Muscle of leg (tissue), 11 donors: ENCODE results near the gene HERC5. TPM values are rescaled to one million over a fixed set of nuclear protein-coding genes. Genes with fewer than 3 reads are reported as not detected.
"Not testable (repeated sequence)": the region's sequence is repeated elsewhere in the genome, so short reads cannot be mapped to it uniquely, and the experiment has no call there.

Experiments
- DNase-seq: peaks from one replicate; pipeline ENCODE4 v3.0.0; 2013
- H3K27ac ChIP-seq: one replicate; pipeline ENCODE4 v1.5.1; 2013; ENCODE audit warnings: mild to moderate bottlenecking, low read length, control low read depth
- H3K27me3 ChIP-seq: one replicate; pipeline ENCODE4 v1.6.1; 2013; ENCODE audit warnings: low read length; ENCODE audit not compliant: control insufficient read depth, insufficient read depth
- H3K36me3 ChIP-seq: one replicate; pipeline ENCODE4 v1.6.1; 2013; ENCODE audit warnings: low read length; ENCODE audit not compliant: control insufficient read depth, insufficient read depth
- H3K4me1 ChIP-seq: one replicate; pipeline ENCODE4 v1.6.1; 2013; ENCODE audit warnings: low read length; ENCODE audit not compliant: control insufficient read depth, insufficient read depth
- H3K4me3 ChIP-seq: one replicate; pipeline ENCODE4 v1.5.1; 2013; ENCODE audit warnings: low read length, control low read depth
- H3K9me3 ChIP-seq: replicated peaks from 2 replicates; pipeline ENCODE4 v1.6.1; 2013; ENCODE audit warnings: low read depth, low read length; ENCODE audit not compliant: control insufficient read depth
- WGBS: methylation state at CpG from one replicate; pipeline ENCODE4 v1.1.5; 2013; ENCODE audit warnings: missing lambda C conversion rate; ENCODE audit not compliant: insufficient coverage; 5-methylcytosine and 5-hydroxymethylcytosine counted together
- polyA plus RNA-seq, 8 donors: library from polyadenylated mRNA; unstranded; fragments of 120-200 nt; gene quantifications; one replicate each; pipeline versions ENCODE4 v1.2.1 to v1.2.3, GENCODE V29; 2013; ENCODE audit warnings: inconsistent platforms in 1 of 8, low replicate concordance in 1 of 8; ENCODE audit not compliant: insufficient read length in 8 of 8, insufficient read depth in 1 of 8
- total RNA-seq: library from RNA; stranded (reverse); fragments of 120-200 nt; gene quantifications from one replicate; pipeline ENCODE4 v1.2.4, GENCODE V29; 2013

The HERC5 gene
- total and polyA plus RNA-seq, 9 donors = 1.3 to 2.1 (median 1.8) TPM

DNA sequence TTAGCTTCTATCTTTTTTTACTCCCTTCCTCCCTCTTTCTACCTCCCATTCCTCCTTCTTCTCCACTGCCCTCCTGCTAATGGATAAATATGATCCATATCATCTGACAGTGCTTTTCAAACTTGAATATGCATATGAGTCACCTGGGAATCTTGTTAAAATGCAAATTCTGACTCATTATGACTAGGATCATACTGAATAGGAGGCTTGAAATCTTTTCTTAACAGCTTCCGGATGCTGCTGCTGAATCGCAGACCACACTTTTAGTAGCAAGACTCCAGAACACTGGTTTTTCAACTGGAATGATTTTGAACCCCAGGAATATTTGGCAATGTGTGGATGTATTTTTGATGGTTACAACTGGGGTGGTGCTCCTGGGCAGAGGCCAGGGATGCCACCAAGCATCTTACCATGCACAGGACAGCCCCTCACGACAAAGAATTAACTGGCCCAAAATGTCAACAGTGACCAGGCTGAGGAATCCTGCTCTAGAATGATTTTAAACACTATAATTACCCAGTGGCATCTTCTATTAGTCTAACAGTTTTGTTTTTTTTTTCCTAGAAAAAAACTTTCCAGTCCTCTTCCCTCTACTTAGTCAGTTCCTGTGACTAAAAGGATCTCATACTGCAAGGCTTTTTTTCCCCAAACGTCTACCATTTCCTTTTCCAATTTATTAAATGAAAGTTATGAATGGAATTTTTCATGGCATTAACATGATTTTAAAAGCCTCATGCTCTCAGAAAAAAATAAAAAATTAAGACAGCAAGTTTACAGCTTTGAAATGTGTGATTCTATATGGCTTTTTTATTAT, 77.2 kb downstream of the HERC5 start:
- H3K27ac ChIP-seq = no peak overlapping the region
- DNase-seq = no peak
- H3K27me3 ChIP-seq = no peaks in the 10 kb centered on the region
- H3K4me3 ChIP-seq = no peak overlapping the region
- WGBS = no CpG with 5 or more reads among the region's 4 CpGs
- H3K4me1 ChIP-seq = no peaks in the 10 kb centered on the region
- H3K9me3 ChIP-seq = no peaks in the 10 kb centered on the region
- no peaks in the 10 kb centered on the region for H3K36me3 ChIP-seq

DNA sequence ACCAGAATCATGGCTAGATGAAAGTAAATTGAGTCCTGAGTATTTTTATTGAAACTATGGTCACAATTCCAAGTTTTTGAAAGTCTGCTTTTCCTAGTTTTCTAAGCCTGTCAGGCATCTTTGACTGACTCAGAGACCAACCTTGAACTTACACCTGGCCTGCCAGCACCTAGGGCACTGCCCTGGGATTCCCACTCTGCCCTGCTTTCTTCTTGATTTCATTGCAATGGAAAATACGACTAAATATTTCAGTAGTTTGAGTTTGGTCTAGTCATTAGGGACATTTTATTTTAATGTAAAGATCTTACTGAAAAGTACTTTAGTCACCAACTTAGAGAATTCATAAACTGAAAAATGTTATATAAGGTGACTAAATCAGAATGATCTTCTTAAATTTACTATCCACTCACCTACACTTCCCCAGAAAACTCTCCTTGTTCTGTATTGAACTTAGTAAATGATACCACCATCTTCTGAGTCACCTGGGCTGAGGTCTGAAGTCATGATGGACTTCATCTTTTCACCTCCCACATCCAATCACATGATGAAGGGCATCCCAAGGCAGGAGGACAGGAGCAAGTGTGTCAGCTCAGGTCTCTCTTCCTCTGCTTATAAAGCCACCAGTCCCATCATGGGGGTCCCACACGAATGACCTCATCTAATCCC, 78.3 kb downstream of the HERC5 start:
- DNase-seq = no peak
- Histone ChIP-seq H3K27me3 (no peaks in the 10 kb centered on the region), H3K9me3 (no peaks in the 10 kb centered on the region), H3K27ac (no peak overlapping the region), H3K4me1 (no peaks in the 10 kb centered on the region), H3K36me3 (no peaks in the 10 kb centered on the region), H3K4me3 (no peak overlapping the region)
- WGBS = no CpG with 5 or more reads among the region's 2 CpGs

DNA sequence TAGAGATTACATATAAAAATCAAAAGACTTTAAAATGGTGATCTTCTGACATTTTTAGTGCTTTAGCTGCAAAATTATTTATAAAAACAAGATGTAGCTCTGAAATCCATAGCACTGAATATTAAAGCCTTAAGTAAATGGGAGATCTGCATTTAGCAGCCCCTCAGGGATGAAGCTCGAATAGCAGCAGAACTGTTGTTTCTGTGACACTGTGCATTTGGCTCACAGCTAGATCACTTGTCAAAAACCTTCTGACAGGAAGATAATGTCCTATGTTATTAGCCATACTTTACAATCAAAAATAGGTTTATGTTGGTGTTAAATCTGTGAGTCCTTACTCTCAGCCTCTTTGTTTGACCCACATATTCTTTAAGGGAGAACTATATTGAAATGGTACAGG, 80.8 kb downstream of the HERC5 start:
- Histone ChIP-seq H3K36me3 (no peaks in the 10 kb centered on the region), H3K27me3 (no peaks in the 10 kb centered on the region), H3K4me1 (no peaks in the 10 kb centered on the region), H3K9me3 (no peaks in the 10 kb centered on the region), H3K27ac (no peak overlapping the region), H3K4me3 (no peak overlapping the region)
- no CpG with 5 or more reads among the region's 1 CpG for WGBS
- no peak for DNase-seq

DNA sequence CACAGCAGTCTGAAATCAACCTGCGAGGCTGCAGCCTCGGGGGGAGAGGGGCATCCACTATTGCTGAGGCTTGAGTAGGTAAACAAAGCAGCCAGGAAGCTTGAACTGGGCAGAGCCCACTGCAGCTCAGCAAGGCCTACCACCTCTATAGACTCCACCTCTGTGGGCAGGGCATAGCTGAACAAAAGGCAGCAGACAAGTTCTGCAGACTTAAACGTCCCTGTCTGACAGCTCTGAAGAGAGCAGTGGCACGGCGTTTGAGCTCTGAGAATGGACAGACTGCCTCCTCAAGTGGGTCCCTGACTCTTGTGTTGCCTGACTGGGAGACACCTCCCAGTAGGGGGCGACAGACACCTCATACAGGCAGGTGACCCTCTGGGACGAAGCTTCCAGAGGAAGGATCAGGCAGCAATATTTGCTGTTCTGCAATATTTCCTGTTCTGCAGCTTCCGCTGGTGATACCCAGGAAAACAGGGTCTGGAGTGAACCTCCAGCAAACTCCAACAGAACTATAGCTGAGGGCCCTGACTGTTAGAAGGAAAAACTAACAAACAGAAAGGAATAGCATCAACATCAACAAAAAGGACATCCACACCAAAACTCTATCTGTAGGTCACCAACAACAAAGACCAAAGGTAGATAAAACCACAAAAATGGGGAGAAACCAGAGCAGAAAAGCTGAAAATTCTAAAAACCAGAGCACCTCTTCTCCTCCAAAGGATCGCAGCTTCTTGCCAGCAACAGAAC, 82.6 kb downstream of the HERC5 start:
- not testable (repeated sequence) for H3K27me3 ChIP-seq, H3K4me1 ChIP-seq, H3K36me3 ChIP-seq, H3K9me3 ChIP-seq, H3K4me3 ChIP-seq, H3K27ac ChIP-seq
- WGBS = 13% methylated on average over 5 of the region's 9 CpGs
- DNase-seq = peak; percentile 14

DNA sequence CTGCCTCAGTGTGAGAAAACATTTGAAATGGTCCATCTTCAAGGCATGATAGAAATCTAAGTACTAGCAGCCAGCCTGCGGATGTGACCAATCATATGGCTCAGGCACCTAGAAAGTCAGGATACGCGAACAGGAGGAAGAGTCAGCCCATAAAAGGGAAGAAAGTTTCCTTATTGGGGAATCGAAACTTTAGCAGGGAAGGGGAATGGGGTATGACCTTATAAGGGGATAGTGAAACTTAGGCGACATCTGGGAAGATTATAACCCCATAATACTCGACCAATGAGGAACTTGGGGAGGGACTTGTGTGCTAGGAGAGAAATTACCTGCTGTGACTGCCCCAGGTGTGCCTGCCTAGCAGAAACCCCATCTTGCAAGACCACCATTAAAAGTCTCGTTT, 92.9 kb downstream of the HERC5 start:
- Histone ChIP-seq H3K27me3 (no peaks in the 10 kb centered on the region), H3K36me3 (no peaks in the 10 kb centered on the region), H3K9me3 (no peaks in the 10 kb centered on the region), H3K4me3 (no peak overlapping the region), H3K4me1 (no peaks in the 10 kb centered on the region), H3K27ac (no peak overlapping the region)
- 96% methylated on average over 3 of the region's 7 CpGs for WGBS
- DNase-seq = no peak

Other genes starting within 250 kb of the HERC5 start
- 22.5 TPM for gene PPM1K, start 172.6 kb upstream of the HERC5 start, total RNA-seq
- gene PPM1K, start 172.6 kb upstream of the HERC5 start, polyA plus RNA-seq = 10 to 100 TPM; 10.9 to 17.4 (median 14.8) TPM
- 1.3 TPM for gene HERC6, start 78.3 kb upstream of the HERC5 start, total RNA-seq
- 1 to 10 TPM in 4 of 8 donors, under 1 TPM in 4; 0.77 to 2.3 (median 1.1) TPM for gene HERC6, start 78.3 kb upstream of the HERC5 start, polyA plus RNA-seq
- 70.4 TPM for gene PYURF, start 66.7 kb downstream of the HERC5 start, total RNA-seq
- gene PYURF, start 66.7 kb downstream of the HERC5 start, polyA plus RNA-seq = 10 to 100 TPM; 62.7 to 80.8 (median 70.7) TPM
- 9.1 TPM for gene HERC3, start 135.4 kb downstream of the HERC5 start, total RNA-seq
- gene HERC3, start 135.4 kb downstream of the HERC5 start, polyA plus RNA-seq = 10 to 100 TPM in 7 of 8 donors, 1 to 10 TPM in 1; 9.7 to 14.7 (median 12.8) TPM
- gene NAP1L5, start 240.7 kb downstream of the HERC5 start, total RNA-seq = 6.0 TPM
- gene NAP1L5, start 240.7 kb downstream of the HERC5 start, polyA plus RNA-seq = 10 to 100 TPM in 3 of 8 donors, 1 to 10 TPM in 5; 7.0 to 12.5 (median 9.1) TPM